CD4-positive, alpha-beta memory T cell (primary cell): ENCODE measurements around the gene CLCN1. TPM values are rescaled to one million over a fixed set of nuclear protein-coding genes. Genes with fewer than 3 reads are reported as not detected.

Experiments
- CTCF ChIA-PET: fragments of 350-600 bp; sonication (Branson Sonifier 250); formaldehyde crosslinking; loops from one replicate; lab custom pipeline; 2021; ENCODE audit warnings: inconsistent platforms; ENCODE audit not compliant: partially characterized antibody; lab: Charles Lee
- POLR2A ChIA-PET: fragments of 350-600 bp; sonication (Branson Sonifier 250); formaldehyde crosslinking; loops from one replicate; lab custom pipeline; 2021; ENCODE audit not compliant: partially characterized antibody; lab: Charles Lee
- DNase-seq, 5 donors: peaks; one replicate each; pipeline versions ENCODE4 v3.0.0 to v3.0.0-alpha.2; 2020 to 2022; ENCODE audit warnings: mixed read lengths in 1 of 5
- H3K27ac ChIP-seq: one replicate; pipeline ENCODE4 v1.7.0; 2013; ENCODE audit warnings: low read depth, low read length
- H3K27me3 ChIP-seq: 2 replicates; pipeline ENCODE4 v1.7.0; 2013; ENCODE audit warnings: mild to moderate bottlenecking, low read length, moderate library complexity; ENCODE audit not compliant: insufficient read depth
- H3K36me3 ChIP-seq: 2 replicates; pipeline ENCODE4 v1.7.0; 2013; ENCODE audit warnings: mild to moderate bottlenecking, low read length, moderate library complexity; ENCODE audit not compliant: insufficient read depth
- H3K4me1 ChIP-seq: 2 replicates; pipeline ENCODE4 v1.7.0; 2013; ENCODE audit warnings: mild to moderate bottlenecking, low read length, moderate library complexity; ENCODE audit not compliant: insufficient read depth
- H3K4me3 ChIP-seq, 2 donors: one replicate each; pipeline ENCODE4 v1.7.0; 2013; ENCODE audit warnings: low read length in 2 of 2, mild to moderate bottlenecking in 1 of 2
- H3K9me3 ChIP-seq, 2 donors: one replicate each; pipeline ENCODE4 v1.7.0; 2013; ENCODE audit warnings: low read length in 2 of 2, control low read depth in 1 of 2; ENCODE audit not compliant: control insufficient read depth in 1 of 2
- H3K27ac Mint-ChIP-seq, 7 donors: one replicate each; pipeline ENCODE4 v1.8.0; 2020 to 2021; ENCODE audit warnings: mixed read lengths in 7 of 7, mild to moderate bottlenecking in 6 of 7, inconsistent platforms in 3 of 7, moderate library complexity in 3 of 7
- H3K27me3 Mint-ChIP-seq, 2 donors: one replicate each; pipeline ENCODE4 v1.8.0; 2020 to 2021; ENCODE audit warnings: mixed read lengths in 2 of 2
- H3K36me3 Mint-ChIP-seq, 2 donors: one replicate each; pipeline ENCODE4 v1.8.0; 2020 to 2021; ENCODE audit warnings: mixed read lengths in 2 of 2, inconsistent platforms in 1 of 2, mild to moderate bottlenecking in 1 of 2
- H3K4me1 Mint-ChIP-seq, 4 donors: one replicate each; pipeline ENCODE4 v1.8.0; 2020 to 2021; ENCODE audit warnings: mixed read lengths in 4 of 4, mild to moderate bottlenecking in 1 of 4
- H3K4me3 Mint-ChIP-seq, 8 donors: one replicate each; pipeline ENCODE4 v1.8.0; 2020 to 2021; ENCODE audit warnings: mixed read lengths in 8 of 8, mild to moderate bottlenecking in 7 of 8, moderate library complexity in 6 of 8, inconsistent platforms in 3 of 8
- H3K9me3 Mint-ChIP-seq, 8 donors: one replicate each; pipeline ENCODE4 v1.8.0; 2020 to 2021; ENCODE audit warnings: mixed read lengths in 8 of 8, mild to moderate bottlenecking in 5 of 8, inconsistent platforms in 3 of 8, moderate library complexity in 1 of 8
- intact Hi-C: fragments of 100-400 bp; cut with micrococcal nuclease; formaldehyde crosslinking; loops from one replicate; pipeline ENCODE4 v1.15.1; 2023
- polyA plus RNA-seq, 2 donors: library from polyadenylated mRNA; unstranded; fragments of 300-500 nt; fragmentation: Illumina TruSeq; gene quantifications; one replicate each; pipeline ENCODE4 v1.2.3, GENCODE V29; 2021
- total RNA-seq, 2 experiments: library from RNA; stranded (reverse); gene quantifications; one replicate each; pipeline ENCODE4 v1.2.3, GENCODE V29; 2021

CLCN1 gene
- total and polyA plus RNA-seq, 4 experiments from 2014 or later = 0.06 TPM; not detected in 3

- ChIA-PET POLR2A (interaction anchor here (1.0 to 1.4 kb wide), 4 partner anchors 13 to 74 kb away, joined by 3 to 11 read pairs (median 6); partner anchors contain the start of genes CASP2 and EPHA1), CTCF (interaction anchor here (0.6 to 1.0 kb wide), 3 partner anchors 9 to 55 kb away, joined by 3 to 4 read pairs (median 3); no protein-coding TSS in a partner anchor)
- H3K36me3 ChIP-seq = no peaks in the 10 kb centered on the region
- peak within 1 kb of the TSS in 1 of 2 donors; percentile 55 for H3K4me3 ChIP-seq
- H3K27me3 ChIP-seq = peaks cover 27% of the 10 kb centered on the region
- H3K9me3 ChIP-seq = no peaks in the 10 kb centered on the region
- intact Hi-C loops = loop anchor here (1.0 to 5.0 kb wide), 3 partner anchors 13 to 1625 kb away; partner anchors contain the start of genes SSBP1 and ZYX
- H3K4me1 Mint-ChIP-seq = peaks cover 9 to 16% (median 12%) of the 10 kb centered on the region in 4 donors
- no peak within 1 kb of the TSS for H3K27ac ChIP-seq
- peak within 1 kb of the TSS in 5 of 7 donors; percentile 1 to 78 (median 57) for H3K27ac Mint-ChIP-seq
- peaks cover 8% of the 10 kb centered on the region for H3K4me1 ChIP-seq
- H3K9me3 Mint-ChIP-seq = peaks cover 0 to 2% (median 0%) of the 10 kb centered on the region in 8 donors
- peak within 1 kb of the TSS; percentile 84 to 90 (median 86) for H3K4me3 Mint-ChIP-seq
- DNase-seq = peak in 4 of 5 donors; percentile 34 to 60 (median 40)
- H3K36me3 Mint-ChIP-seq = no peaks in the 10 kb centered on the region
- peaks cover 17 to 20% of the 10 kb centered on the region in 2 donors for H3K27me3 Mint-ChIP-seq
Observed at GRCh38 chr7:143362131-143363015, 46.5 kb downstream of the CLCN1 start, which contains the start of gene FAM131B. Gene FAM131B (minus strand): TSS chr7:143362713. CDS start chr7:143362603, 110 bp downstream.

DNA sequence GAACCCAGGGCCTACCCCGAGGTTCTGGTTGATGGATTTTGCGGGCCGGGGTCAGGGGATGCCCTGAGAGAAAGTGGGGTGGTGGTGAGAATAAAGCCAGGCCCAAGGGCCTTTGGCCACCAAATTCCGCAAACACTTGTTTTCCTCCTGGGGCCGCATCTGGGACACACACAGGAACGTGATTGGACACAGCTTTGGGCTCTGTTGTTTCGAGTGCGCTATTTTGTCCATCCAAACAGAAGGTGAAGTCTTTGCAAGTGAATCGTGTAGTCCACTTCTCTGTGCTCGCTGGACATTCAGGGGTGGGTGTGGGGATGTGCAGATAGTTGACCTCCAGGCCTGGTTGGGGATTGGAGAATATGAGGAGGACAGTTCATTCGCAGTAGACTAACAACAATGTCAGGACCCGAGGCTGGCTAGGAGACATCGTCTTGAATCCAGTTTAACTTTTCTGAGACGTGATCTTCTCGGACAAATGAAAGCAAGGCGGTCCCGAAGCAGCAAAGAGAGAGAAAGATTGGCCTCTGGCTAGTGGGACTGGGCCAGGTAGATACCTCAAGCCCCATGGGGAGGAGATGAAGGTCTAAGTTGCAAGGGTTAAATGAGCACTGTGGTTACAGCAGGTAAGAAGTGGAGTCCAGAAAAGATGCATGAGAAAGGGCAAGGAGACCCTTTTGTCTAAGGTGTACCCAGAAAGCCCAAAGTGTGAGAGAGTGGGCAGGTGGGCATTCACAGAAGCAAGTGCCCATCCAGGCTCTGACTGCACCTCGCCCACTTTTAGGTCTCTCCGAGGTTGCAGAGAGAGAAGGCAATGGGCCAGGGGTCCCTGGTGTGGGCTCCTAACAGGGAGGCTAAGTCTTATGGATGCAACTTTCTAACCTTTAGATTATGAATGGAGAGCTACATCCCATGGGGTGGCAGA lies 47.4 kb downstream of the CLCN1 start:
- Histone ChIP-seq H3K27me3 (peaks cover 27% of the 10 kb centered on the region), H3K36me3 (no peaks in the 10 kb centered on the region), H3K27ac (no peak overlapping the region), H3K9me3 (no peaks in the 10 kb centered on the region), H3K4me3 (peak overlapping the region in 1 of 2 donors; percentile 42), H3K4me1 (peaks cover 8% of the 10 kb centered on the region)
- no peak for DNase-seq
- POLR2A ChIA-PET = interaction anchor here (1.1 to 3.6 kb wide), 5 partner anchors 12 to 75 kb away, joined by 3 to 16 read pairs (median 5); partner anchors contain the start of genes CASP2 and EPHA1
- CTCF ChIA-PET = interaction anchor here (1.0 to 1.9 kb wide), 3 partner anchors 9 to 17 kb away, joined by 4 to 7 read pairs (median 6); no protein-coding TSS in a partner anchor
- H3K4me1 Mint-ChIP-seq = peaks cover 9 to 16% (median 12%) of the 10 kb centered on the region in 4 donors
- peak overlapping the region; percentile 57 to 83 (median 78) for H3K4me3 Mint-ChIP-seq
- H3K9me3 Mint-ChIP-seq = peaks cover 0 to 2% (median 0%) of the 10 kb centered on the region in 8 donors
- no peaks in the 10 kb centered on the region for H3K36me3 Mint-ChIP-seq
- intact Hi-C loops = loop anchor here (2.0 to 5.0 kb wide), 2 partner anchors 18 to 1626 kb away; partner anchors contain the start of genes SSBP1 and ZYX
- H3K27ac Mint-ChIP-seq = peak overlapping the region in 5 of 7 donors; percentile 1 to 57 (median 30)
- peaks cover 17 to 20% of the 10 kb centered on the region in 2 donors for H3K27me3 Mint-ChIP-seq

- Histone ChIP-seq H3K4me3 (no peak overlapping the region), H3K4me1 (peaks cover 18% of the 10 kb centered on the region), H3K27me3 (peaks cover 26% of the 10 kb centered on the region), H3K36me3 (no peaks in the 10 kb centered on the region), H3K27ac (no peak overlapping the region), H3K9me3 (no peaks in the 10 kb centered on the region)
- H3K36me3 Mint-ChIP-seq = no peaks in the 10 kb centered on the region
- intact Hi-C loops = no loop called here
- H3K4me3 Mint-ChIP-seq = no peak overlapping the region
- POLR2A ChIA-PET = no interaction called here
- peaks cover 15 to 29% (median 22%) of the 10 kb centered on the region in 4 donors for H3K4me1 Mint-ChIP-seq
- no peaks in the 10 kb centered on the region for H3K9me3 Mint-ChIP-seq
- no peak overlapping the region for H3K27ac Mint-ChIP-seq
- CTCF ChIA-PET = interaction anchor here (0.9 to 4.9 kb wide), 9 partner anchors 12 to 127 kb away, joined by 3 to 36 read pairs (median 5); no protein-coding TSS in a partner anchor
- no peak for DNase-seq
- H3K27me3 Mint-ChIP-seq = peaks cover 14 to 20% of the 10 kb centered on the region in 2 donors
Observed at GRCh38 chr7:143367972-143368371, 52.1 kb downstream of the CLCN1 start.

DNA sequence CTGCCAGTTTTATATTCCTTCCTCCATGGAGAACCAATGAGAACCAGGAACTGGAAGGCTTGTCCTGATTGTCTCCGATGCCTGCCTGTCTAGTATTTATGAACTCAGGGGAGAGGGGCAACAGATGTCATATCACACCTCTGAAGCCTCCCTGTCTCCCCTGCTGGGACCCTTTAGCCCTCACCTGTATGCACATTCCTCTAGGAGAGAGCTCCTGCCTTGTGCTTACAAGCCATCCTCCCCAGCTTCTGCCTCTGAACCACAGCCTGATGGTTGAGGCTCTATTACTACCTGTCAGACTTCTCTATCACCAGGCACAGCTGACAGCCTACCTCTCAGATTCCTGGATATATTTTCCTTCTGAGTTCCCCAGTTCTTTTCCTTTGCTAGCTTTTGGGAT lies 52.5 kb downstream of the CLCN1 start:
- Histone ChIP-seq H3K4me1 (peaks cover 14% of the 10 kb centered on the region), H3K36me3 (no peaks in the 10 kb centered on the region), H3K27me3 (peaks cover 22% of the 10 kb centered on the region), H3K9me3 (no peaks in the 10 kb centered on the region), H3K4me3 (no peak overlapping the region), H3K27ac (no peak overlapping the region)
- ChIA-PET POLR2A (interaction anchor here (1.3 to 4.6 kb wide), 3 partner anchors 12 to 23 kb away, joined by 3 to 28 read pairs (median 4); partner anchors contain the start of gene ZYX), CTCF (interaction anchor here (1.0 to 4.9 kb wide), 9 partner anchors 12 to 128 kb away, joined by 3 to 36 read pairs (median 5); no protein-coding TSS in a partner anchor)
- intact Hi-C loops = no loop called here
- Mint-ChIP-seq H3K4me1 (peaks cover 14 to 29% (median 22%) of the 10 kb centered on the region in 4 donors), H3K36me3 (no peaks in the 10 kb centered on the region), H3K9me3 (no peaks in the 10 kb centered on the region), H3K4me3 (no peak overlapping the region), H3K27ac (no peak overlapping the region), H3K27me3 (peaks cover 11 to 16% of the 10 kb centered on the region in 2 donors)
- no peak for DNase-seq

DNA sequence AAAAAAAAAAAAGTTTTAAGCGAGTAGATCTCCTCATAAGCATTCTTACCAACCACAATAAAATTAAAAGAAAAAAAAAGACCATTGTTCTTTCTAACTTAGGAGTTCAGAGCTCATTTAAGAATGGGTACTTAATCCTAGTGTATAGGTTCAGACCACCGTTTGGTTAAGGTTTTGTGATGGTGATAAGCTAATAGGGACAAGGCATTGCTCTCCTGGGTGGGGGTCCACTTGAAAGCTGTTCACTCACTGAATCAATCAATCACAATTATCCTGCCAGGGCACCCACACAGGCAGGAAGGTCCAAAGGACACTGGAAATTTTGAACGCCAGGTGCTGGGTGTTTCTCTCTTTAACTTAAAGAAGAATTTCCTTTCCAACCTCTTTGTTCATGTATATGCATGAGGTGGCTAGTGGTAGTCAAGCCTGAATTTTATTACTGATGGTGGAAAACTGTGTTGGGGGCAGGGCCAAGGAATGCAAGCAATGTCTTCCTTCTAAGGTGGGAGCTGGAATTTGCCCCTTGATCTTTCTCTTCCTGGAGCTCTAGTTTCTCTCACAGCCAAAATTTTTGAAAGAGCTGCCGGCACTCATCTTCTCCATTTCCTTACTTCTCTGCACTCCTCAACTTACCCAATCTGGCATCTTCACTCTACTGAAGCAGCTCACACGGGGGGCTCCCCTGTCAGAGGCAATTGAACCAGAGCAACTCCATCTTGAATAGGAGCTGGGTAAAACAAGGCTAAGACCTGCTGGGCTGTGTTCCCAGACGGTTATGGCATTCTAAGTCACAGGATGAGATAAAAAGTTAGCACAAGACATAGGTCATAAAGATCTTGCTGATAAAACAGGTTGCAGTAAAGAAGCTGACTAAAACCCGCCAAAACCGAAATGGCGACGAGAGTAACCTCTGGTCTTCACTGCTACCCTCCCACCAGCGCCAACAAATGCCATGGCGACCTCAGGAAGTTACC lies 54.1 kb downstream of the CLCN1 start:
- ChIA-PET CTCF (interaction anchor here (0.7 to 4.9 kb wide), 9 partner anchors 10 to 129 kb away, joined by 3 to 36 read pairs (median 7); no protein-coding TSS in a partner anchor), POLR2A (interaction anchor here (1.3 to 4.6 kb wide), 3 partner anchors 11 to 25 kb away, joined by 3 to 28 read pairs (median 4); partner anchors contain the start of gene ZYX)
- H3K36me3 ChIP-seq = no peaks in the 10 kb centered on the region
- DNase-seq = no peak
- H3K9me3 ChIP-seq = no peaks in the 10 kb centered on the region
- Mint-ChIP-seq H3K4me1 (peaks cover 24 to 39% (median 31%) of the 10 kb centered on the region in 4 donors), H3K36me3 (no peaks in the 10 kb centered on the region), H3K9me3 (no peaks in the 10 kb centered on the region), H3K27me3 (peaks cover 4 to 6% of the 10 kb centered on the region in 2 donors), H3K27ac (peak overlapping the region in 1 of 7 donors; percentile 11), H3K4me3 (no peak overlapping the region)
- H3K4me1 ChIP-seq = peaks cover 23% of the 10 kb centered on the region
- H3K27me3 ChIP-seq = peaks cover 6% of the 10 kb centered on the region
- intact Hi-C loops = no loop called here
- no peak overlapping the region for H3K4me3 ChIP-seq
- no peak overlapping the region for H3K27ac ChIP-seq
